ENCODE results near the gene IKZF4.
"Not testable (repeated sequence)": the region's sequence is repeated elsewhere in the genome, so short reads cannot be mapped to it uniquely, and the experiment has no call there.

The IKZF4 gene
- 2.7 to 3.1 (median 2.9) reads per million in 3 donors for total RNA-seq

DNA sequence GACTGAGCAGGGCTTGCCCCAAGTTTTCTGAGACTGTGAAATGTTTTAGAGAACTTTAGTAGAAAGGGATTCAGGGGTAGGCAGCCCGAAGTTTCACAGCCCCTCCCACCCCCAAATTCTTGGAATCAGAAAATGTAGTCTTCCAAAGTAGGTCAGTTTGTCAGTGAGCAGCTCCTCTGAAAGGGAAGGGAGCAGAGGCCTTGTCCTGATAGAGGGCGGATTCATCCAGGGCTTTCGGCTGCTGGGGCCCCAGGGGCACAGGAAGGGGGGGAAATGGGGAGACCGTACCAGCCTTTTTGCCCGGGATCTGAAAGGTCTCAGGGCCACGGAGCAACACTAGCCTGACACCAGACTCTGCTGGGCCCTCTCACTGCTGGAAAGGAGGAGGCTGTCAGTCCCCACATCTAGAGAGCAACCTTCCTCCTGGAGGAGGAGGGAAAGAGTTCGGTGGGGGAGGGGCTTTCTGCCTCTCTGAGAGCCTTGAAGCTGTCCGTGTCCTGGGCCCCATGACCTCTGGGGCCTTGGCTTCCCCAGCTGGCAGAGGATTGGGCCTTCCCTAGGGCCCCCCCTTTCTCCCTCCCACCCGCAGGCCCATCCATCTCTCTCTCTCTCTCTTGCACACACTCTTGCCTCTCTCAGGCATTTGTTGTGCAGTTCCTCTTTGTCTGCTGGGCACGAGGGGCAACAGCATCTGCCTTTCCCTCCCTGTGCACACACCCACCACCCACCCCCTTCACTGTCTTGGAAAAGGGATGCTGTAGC lies at the start of gene IKZF4:
Gene IKZF4, plus strand, starts transcription at position 621 of the 762 bp plus-strand sequence. CDS start 451 bp downstream, outside the sequence.
- H3K27ac ChIP-seq (ENCODE audit: insufficient read depth, low read length, poor library complexity, severe bottlenecking): no peak within 1 kb of the TSS
- no peaks in the 10 kb centered on the region for H3K9me3 ChIP-seq (ENCODE audit: control insufficient read depth, low read length)
- H3K4me3 ChIP-seq (ENCODE audit: insufficient read depth, low read depth, low read length, poor library complexity, severe bottlenecking): peak within 1 kb of the TSS; percentile 50
- H3K36me3 ChIP-seq (ENCODE audit: control insufficient read depth, insufficient read depth, low read length): peaks cover 7% of the 10 kb centered on the region
- peaks cover 19% of the 10 kb centered on the region for H3K4me1 ChIP-seq (ENCODE audit: control insufficient read depth, insufficient read depth, low read length, poor library complexity, severe bottlenecking)
- DNase-seq: no peak
- no peaks in the 10 kb centered on the region for H3K27me3 ChIP-seq (replicated peaks; ENCODE audit: control insufficient read depth, insufficient read depth, low read length, poor library complexity, severe bottlenecking)

DNA sequence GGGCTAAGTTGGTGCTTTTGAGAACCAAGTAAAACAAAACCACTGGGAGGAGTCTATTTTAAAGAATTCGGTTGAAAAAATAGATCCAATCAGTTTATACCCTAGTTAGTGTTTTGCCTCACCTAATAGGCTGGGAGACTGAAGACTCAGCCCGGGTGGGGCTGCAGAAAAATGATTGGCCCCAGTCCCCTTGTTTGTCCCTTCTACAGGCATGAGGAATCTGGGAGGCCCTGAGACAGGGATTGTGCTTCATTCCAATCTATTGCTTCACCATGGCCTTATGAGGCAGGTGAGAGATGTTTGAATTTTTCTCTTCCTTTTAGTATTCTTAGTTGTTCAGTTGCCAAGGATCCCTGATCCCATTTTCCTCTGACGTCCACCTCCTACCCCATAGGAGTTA lies 48.8 kb upstream of the IKZF4 start:
- Histone ChIP-seq H3K36me3 (ENCODE audit: control insufficient read depth, insufficient read depth, low read length) (no peaks in the 10 kb centered on the region), H3K9me3 (ENCODE audit: control insufficient read depth, low read length) (no peaks in the 10 kb centered on the region), H3K27ac (ENCODE audit: insufficient read depth, low read length, poor library complexity, severe bottlenecking) (no peak overlapping the region), H3K4me1 (ENCODE audit: control insufficient read depth, insufficient read depth, low read length, poor library complexity, severe bottlenecking) (peaks cover 3% of the 10 kb centered on the region), H3K27me3 (replicated peaks; ENCODE audit: control insufficient read depth, insufficient read depth, low read length, poor library complexity, severe bottlenecking) (no peaks in the 10 kb centered on the region), H3K4me3 (ENCODE audit: insufficient read depth, low read depth, low read length, poor library complexity, severe bottlenecking) (no peak overlapping the region)
- no peak for DNase-seq

DNA sequence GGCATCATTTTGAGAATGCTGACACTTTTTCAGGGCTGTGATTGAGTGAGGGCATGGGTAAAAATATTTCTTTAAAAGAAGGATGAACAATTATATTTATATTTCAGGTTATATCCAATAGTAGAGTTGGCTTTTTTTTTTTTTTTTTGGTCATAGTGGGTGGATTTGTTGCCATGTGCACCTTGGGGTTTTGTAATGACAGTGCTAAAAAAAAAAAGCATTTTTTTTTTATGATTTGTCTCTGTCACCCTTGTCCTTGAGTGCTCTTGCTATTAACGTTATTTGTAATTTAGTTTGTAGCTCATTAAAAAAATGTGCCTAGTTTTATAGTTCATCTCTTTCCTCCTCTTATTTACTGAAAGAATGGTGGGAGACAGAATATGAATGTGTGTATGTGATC lies 48.4 kb upstream of the IKZF4 start:
- Histone ChIP-seq H3K27me3 (replicated peaks; ENCODE audit: control insufficient read depth, insufficient read depth, low read length, poor library complexity, severe bottlenecking) (no peaks in the 10 kb centered on the region), H3K27ac (ENCODE audit: insufficient read depth, low read length, poor library complexity, severe bottlenecking) (peak overlapping the region; percentile 78), H3K4me3 (ENCODE audit: insufficient read depth, low read depth, low read length, poor library complexity, severe bottlenecking) (peak overlapping the region; percentile 57), H3K9me3 (ENCODE audit: control insufficient read depth, low read length) (no peaks in the 10 kb centered on the region), H3K4me1 (ENCODE audit: control insufficient read depth, insufficient read depth, low read length, poor library complexity, severe bottlenecking) (peaks cover 3% of the 10 kb centered on the region), H3K36me3 (ENCODE audit: control insufficient read depth, insufficient read depth, low read length) (no peaks in the 10 kb centered on the region)
- DNase-seq: no peak

DNA sequence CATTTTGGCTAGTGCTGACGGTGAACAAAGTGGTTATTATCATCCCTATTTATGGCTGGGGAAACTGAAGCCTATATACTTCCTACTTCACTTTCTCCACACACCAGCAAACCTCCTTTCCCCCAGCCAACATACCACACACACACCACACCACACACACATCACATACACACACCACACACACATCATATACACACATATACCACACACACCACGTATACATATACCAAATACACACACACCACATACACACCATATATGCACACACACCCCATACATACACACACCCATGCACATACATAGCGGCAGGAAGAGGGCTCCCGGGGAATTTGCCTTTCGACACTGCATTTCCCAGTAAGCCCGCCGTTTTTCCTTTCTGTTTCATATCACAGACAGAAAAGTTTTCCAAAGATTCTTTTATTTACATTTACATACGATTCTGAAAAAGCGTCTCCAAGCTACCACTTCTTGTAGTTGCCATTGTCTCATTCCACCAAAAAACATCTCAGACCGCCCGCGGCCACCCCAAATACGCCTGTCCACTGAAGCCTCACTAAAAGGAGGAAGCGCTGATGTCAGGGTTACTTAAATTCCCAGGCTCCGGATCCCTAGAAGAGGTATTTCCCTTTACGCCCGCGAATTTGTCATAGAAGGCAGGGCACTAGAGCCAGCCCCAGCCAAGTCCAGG lies 47.8 kb upstream of the IKZF4 start:
- DNase-seq: no peak
- no peaks in the 10 kb centered on the region for H3K36me3 ChIP-seq (ENCODE audit: control insufficient read depth, insufficient read depth, low read length)

DNA sequence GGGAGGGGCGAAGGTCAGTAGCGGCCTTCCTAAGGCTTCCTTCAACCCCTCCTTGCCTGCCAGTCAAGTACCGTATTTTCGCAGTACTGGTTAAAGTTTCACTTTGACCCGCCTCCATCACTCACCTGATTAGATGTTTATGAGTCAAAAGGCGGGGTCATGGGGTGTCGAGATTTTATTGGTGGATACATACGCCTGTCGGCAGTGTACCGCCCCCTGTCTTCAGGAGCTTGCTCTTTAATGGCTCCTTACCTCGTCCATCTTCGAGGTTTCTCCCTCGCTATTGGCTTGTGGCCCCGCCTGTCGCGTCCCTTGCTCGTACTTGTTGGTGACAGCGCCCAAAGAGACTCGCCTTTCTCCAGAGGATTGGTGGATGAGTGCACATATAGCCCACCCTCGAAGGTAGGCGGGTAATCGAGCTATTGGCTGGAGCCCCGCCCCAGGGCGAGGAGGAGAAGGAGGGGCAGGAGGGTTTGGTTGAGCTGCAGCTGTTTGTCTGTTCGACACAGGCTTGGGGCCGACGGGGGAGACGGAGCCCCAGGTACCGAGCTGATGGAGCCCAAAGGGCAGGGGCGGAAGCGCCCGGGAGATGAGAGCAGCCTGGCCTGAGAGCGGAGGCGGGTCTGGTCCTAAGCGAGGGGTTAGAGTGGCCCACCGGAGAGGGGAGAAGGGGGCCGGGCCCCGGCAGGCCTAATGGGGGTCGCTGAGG lies 47.1 kb upstream of the IKZF4 start, which contains the start of gene RAB5B:
Gene RAB5B, plus strand, starts transcription at position 480 of the 709 bp plus-strand sequence. CDS start 12,883 bp downstream, outside the sequence.
- Histone ChIP-seq H3K27ac (ENCODE audit: insufficient read depth, low read length, poor library complexity, severe bottlenecking) (peak within 1 kb of the TSS; percentile 90), H3K4me3 (ENCODE audit: insufficient read depth, low read depth, low read length, poor library complexity, severe bottlenecking) (peak within 1 kb of the TSS; percentile 93), H3K9me3 (ENCODE audit: control insufficient read depth, low read length) (no peaks in the 10 kb centered on the region), H3K27me3 (replicated peaks; ENCODE audit: control insufficient read depth, insufficient read depth, low read length, poor library complexity, severe bottlenecking) (no peaks in the 10 kb centered on the region), H3K4me1 (ENCODE audit: control insufficient read depth, insufficient read depth, low read length, poor library complexity, severe bottlenecking) (peaks cover 3% of the 10 kb centered on the region), H3K36me3 (ENCODE audit: control insufficient read depth, insufficient read depth, low read length) (no peaks in the 10 kb centered on the region)
- DNase-seq: peak; percentile 96 to 99 (median 99)

More for the DNA sequence above, 47.8 kb upstream of the IKZF4 start:
- Histone ChIP-seq H3K27me3 (replicated peaks; ENCODE audit: control insufficient read depth, insufficient read depth, low read length, poor library complexity, severe bottlenecking) (no peaks in the 10 kb centered on the region), H3K27ac (ENCODE audit: insufficient read depth, low read length, poor library complexity, severe bottlenecking) (peak overlapping the region; percentile 78), H3K4me1 (ENCODE audit: control insufficient read depth, insufficient read depth, low read length, poor library complexity, severe bottlenecking) (peaks cover 3% of the 10 kb centered on the region), H3K4me3 (ENCODE audit: insufficient read depth, low read depth, low read length, poor library complexity, severe bottlenecking) (peak overlapping the region; percentile 57), H3K9me3 (ENCODE audit: control insufficient read depth, low read length) (no peaks in the 10 kb centered on the region)

DNA sequence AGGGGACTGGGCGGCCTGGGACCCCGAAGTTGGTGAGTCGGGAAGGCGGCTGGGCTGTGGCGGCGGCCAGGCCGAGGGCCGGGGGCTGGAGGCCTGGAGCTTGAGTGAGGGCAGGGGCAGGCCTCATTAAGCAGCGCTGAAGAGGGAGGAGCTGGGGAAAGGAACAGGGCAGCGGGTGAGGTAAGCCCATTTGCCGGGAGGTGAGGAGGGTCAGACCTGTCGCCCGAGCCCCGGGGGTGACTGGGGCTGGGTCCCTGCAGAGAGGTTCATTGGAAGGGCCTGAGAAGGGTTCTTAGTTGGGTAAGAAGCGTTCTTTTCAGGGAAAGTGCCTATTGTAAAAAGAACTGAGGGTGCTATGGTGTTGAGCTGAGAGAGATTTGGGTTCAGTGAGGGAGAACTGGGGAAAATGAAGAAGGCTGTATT lies 46.5 kb upstream of the IKZF4 start:
- no peaks in the 10 kb centered on the region for H3K9me3 ChIP-seq (ENCODE audit: control insufficient read depth, low read length)
- H3K36me3 ChIP-seq (ENCODE audit: control insufficient read depth, insufficient read depth, low read length): no peaks in the 10 kb centered on the region
- peak overlapping the region; percentile 90 for H3K27ac ChIP-seq (ENCODE audit: insufficient read depth, low read length, poor library complexity, severe bottlenecking)
- peak overlapping the region; percentile 93 for H3K4me3 ChIP-seq (ENCODE audit: insufficient read depth, low read depth, low read length, poor library complexity, severe bottlenecking)
- peak in 1 of 3 donors; percentile 27 for DNase-seq
- peaks cover 3% of the 10 kb centered on the region for H3K4me1 ChIP-seq (ENCODE audit: control insufficient read depth, insufficient read depth, low read length, poor library complexity, severe bottlenecking)
- H3K27me3 ChIP-seq (replicated peaks; ENCODE audit: control insufficient read depth, insufficient read depth, low read length, poor library complexity, severe bottlenecking): no peaks in the 10 kb centered on the region

DNA sequence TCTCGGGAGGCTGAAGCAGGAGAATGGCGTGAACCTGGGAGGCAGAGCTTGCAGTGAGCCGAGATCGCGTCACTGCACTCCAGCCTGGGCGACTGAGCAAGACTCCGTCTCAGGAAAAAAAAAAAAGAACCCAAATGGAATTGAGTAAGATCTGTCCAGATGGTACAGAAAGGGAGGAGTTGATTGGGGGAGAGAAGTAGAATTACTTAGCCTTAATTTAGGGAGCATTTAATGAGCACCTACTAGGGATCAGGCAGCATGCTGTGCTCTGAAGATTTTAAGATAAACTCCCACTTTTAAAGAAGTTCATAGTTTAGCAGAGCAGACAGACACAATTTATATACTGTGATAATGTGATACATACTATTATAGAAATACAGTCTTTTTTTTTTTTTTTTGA lies 42.5 kb upstream of the IKZF4 start:
- Histone ChIP-seq H3K4me3 (ENCODE audit: insufficient read depth, low read depth, low read length, poor library complexity, severe bottlenecking) (no peak overlapping the region), H3K4me1 (ENCODE audit: control insufficient read depth, insufficient read depth, low read length, poor library complexity, severe bottlenecking) (peaks cover 3% of the 10 kb centered on the region), H3K27me3 (replicated peaks; ENCODE audit: control insufficient read depth, insufficient read depth, low read length, poor library complexity, severe bottlenecking) (no peaks in the 10 kb centered on the region), H3K36me3 (ENCODE audit: control insufficient read depth, insufficient read depth, low read length) (peaks cover 12% of the 10 kb centered on the region), H3K27ac (ENCODE audit: insufficient read depth, low read length, poor library complexity, severe bottlenecking) (no peak overlapping the region), H3K9me3 (ENCODE audit: control insufficient read depth, low read length) (no peaks in the 10 kb centered on the region)
- no peak for DNase-seq

DNA sequence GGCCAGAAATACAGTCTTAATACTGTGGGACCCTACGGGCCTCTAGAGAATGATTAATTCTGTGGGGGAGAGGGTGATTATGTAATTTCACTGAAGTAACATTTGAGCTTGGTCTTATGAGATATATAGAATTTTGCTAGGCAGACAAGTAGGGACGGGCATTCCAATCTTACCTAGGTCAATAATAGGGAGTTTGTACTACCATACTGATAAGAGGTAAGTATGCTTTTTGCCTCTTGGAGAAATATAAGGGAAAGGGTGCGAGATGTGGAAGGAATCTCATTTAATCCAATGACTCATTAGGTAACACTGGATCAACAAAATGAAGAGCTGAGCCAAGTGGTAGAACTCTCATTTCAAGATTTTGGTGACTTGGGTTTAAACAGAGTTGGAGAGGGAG lies 41.8 kb upstream of the IKZF4 start:
- H3K27ac ChIP-seq (ENCODE audit: insufficient read depth, low read length, poor library complexity, severe bottlenecking): no peak overlapping the region
- H3K36me3 ChIP-seq (ENCODE audit: control insufficient read depth, insufficient read depth, low read length): peaks cover 18% of the 10 kb centered on the region
- peaks cover 3% of the 10 kb centered on the region for H3K4me1 ChIP-seq (ENCODE audit: control insufficient read depth, insufficient read depth, low read length, poor library complexity, severe bottlenecking)
- no peaks in the 10 kb centered on the region for H3K27me3 ChIP-seq (replicated peaks; ENCODE audit: control insufficient read depth, insufficient read depth, low read length, poor library complexity, severe bottlenecking)
- H3K9me3 ChIP-seq (ENCODE audit: control insufficient read depth, low read length): no peaks in the 10 kb centered on the region
- no peak overlapping the region for H3K4me3 ChIP-seq (ENCODE audit: insufficient read depth, low read depth, low read length, poor library complexity, severe bottlenecking)
- no peak for DNase-seq

DNA sequence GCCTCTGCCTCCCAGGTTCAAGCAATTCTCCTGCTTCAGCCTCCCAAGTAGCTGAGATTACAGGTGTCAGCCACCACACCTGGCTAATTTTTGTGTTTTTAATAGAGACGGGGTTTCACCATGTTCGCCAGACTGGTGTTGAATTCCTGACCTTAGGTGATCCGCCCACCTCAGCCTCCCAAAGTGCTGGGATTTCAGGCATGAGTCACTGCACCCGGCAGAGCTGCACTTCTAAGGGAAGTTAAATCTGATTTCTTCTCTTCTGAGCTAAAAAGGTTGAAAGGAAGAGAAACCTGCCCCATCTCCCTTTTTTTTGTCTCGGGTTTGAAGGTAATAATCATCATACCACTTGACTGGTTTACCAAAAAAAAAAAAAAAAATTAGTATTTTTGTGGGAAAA lies 39.0 kb upstream of the IKZF4 start:
- not testable (repeated sequence) for H3K27me3 ChIP-seq (replicated peaks; ENCODE audit: control insufficient read depth, insufficient read depth, low read length, poor library complexity, severe bottlenecking); H3K9me3 ChIP-seq (ENCODE audit: control insufficient read depth, low read length); DNase-seq; H3K4me3 ChIP-seq (ENCODE audit: insufficient read depth, low read depth, low read length, poor library complexity, severe bottlenecking); H3K27ac ChIP-seq (ENCODE audit: insufficient read depth, low read length, poor library complexity, severe bottlenecking); H3K4me1 ChIP-seq (ENCODE audit: control insufficient read depth, insufficient read depth, low read length, poor library complexity, severe bottlenecking)
- peaks cover 18% of the 10 kb centered on the region for H3K36me3 ChIP-seq (ENCODE audit: control insufficient read depth, insufficient read depth, low read length)

All from effector memory CD4-positive, alpha-beta T cell (primary cell).